ENCODE data around the gene COPRS.

DNA sequence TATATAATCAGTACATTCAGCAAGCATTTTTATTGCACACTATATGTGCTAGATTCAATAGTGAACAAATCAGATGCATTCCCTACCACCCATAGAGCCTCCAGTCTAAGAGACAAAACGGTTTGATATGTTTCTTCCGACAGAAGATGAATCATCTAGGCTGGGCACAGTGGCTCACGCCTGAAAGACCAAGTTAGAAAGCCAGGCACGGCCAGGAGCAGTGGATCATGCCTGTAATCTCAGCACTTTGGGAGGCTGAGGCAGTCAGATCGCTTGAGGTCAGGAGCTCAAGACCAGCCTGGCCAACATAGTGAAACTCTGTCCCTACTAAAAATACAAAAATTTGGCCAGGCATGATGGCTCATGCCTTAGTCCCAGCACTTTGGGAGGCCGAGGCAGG, 18.3 kb upstream of the COPRS start:
- TF ChIP-seq EP300 (IDR thresholded peaks at IDR 0.05), result no peak
- no peak for TF ChIP-seq POLR2A (IDR thresholded peaks at IDR 0.05)
- TF ChIP-seq, protein P1, sequence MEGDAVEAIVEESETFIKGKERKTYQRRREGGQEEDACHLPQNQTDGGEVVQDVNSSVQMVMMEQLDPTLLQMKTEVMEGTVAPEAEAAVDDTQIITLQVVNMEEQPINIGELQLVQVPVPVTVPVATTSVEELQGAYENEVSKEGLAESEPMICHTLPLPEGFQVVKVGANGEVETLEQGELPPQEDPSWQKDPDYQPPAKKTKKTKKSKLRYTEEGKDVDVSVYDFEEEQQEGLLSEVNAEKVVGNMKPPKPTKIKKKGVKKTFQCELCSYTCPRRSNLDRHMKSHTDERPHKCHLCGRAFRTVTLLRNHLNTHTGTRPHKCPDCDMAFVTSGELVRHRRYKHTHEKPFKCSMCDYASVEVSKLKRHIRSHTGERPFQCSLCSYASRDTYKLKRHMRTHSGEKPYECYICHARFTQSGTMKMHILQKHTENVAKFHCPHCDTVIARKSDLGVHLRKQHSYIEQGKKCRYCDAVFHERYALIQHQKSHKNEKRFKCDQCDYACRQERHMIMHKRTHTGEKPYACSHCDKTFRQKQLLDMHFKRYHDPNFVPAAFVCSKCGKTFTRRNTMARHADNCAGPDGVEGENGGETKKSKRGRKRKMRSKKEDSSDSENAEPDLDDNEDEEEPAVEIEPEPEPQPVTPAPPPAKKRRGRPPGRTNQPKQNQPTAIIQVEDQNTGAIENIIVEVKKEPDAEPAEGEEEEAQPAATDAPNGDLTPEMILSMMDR (IDR thresholded peaks at IDR 0.05), result no peak
